ENCODE results near the gene NOBOX.

The NOBOX gene

DNA sequence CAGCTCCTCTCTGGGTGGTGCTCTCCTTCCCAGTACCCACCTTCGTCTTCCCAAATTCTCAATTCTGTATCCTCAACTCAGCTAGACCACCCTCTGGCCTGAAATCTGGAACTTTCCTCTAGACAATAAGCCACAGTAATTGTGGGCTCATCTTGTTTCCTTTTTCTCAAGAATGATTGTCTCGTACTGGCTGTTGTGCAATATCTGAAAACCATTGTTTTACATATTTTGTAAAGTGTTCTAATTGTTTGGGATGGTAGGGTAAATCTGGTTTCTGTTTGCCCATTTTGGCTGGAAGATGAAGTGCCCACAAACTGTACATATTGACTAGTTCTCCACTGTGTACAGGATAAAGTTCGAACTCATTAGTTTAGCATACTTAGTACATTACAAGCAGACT, 11.3 kb upstream of the NOBOX start:
- Histone ChIP-seq H3K9me3 (ENCODE audit: control insufficient read depth, low read length) (no peaks in the 10 kb centered on the region), H3K4me1 (ENCODE audit: control insufficient read depth, insufficient read depth, low read length) (no peaks in the 10 kb centered on the region), H3K36me3 (ENCODE audit: control insufficient read depth, insufficient read depth, low read length, severe bottlenecking) (no peaks in the 10 kb centered on the region), H3K27me3 (replicated peaks; ENCODE audit: control insufficient read depth, insufficient read depth, low read length) (peaks cover 15% of the 10 kb centered on the region), H3K9ac (ENCODE audit: low read length) (no peak overlapping the region), H3K4me3 (ENCODE audit: low read length) (no peak overlapping the region)
- DNase-seq (ENCODE audit: low read depth): no peak

DNA sequence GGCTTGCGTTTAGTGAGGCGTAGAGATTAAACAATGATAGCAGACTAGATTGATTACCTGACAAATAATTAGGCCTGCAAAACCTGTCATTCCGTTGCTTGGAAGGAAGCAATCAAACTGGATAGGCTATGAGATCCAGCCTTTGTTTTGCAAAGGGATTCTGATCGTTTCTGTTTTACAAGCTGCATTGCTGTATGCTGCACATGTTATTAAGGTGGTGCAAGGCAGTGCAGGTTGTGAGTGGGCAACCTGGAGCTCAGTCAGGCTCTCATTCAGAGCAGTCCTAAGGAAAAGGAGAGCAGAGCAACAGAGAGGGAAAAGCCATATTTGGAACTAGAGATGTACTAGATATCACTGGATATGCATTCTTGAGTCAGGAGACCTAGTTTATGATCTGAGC, 6.9 kb upstream of the NOBOX start:
- Histone ChIP-seq H3K4me1 (ENCODE audit: control insufficient read depth, insufficient read depth, low read length) (no peaks in the 10 kb centered on the region), H3K36me3 (ENCODE audit: control insufficient read depth, insufficient read depth, low read length, severe bottlenecking) (no peaks in the 10 kb centered on the region), H3K9me3 (ENCODE audit: control insufficient read depth, low read length) (no peaks in the 10 kb centered on the region), H3K4me3 (ENCODE audit: low read length) (no peak overlapping the region), H3K27me3 (replicated peaks; ENCODE audit: control insufficient read depth, insufficient read depth, low read length) (peaks cover 19% of the 10 kb centered on the region), H3K9ac (ENCODE audit: low read length) (no peak overlapping the region)
- DNase-seq (ENCODE audit: low read depth): no peak

DNA sequence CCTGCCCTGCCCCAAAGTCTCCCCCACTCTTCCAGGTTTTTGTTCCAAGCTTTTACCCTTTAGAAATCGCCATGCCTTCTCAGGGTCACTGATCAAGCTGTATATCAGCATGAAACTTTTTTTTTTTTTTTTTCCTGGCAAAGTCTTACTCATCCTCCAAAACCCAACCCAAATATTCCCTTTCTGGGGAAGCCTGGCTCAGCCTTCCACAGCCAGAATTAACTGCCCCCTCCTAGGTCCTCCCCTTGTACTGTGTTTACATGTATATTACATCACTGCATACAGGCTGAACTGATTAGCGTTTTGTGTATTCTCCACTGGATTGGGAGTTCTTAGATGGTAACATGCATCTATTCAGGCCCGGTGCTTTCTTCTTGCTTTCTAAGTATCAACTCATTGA, 4.6 kb upstream of the NOBOX start:
- no peak overlapping the region for H3K9ac ChIP-seq (ENCODE audit: low read length)
- DNase-seq (ENCODE audit: low read depth): peak; percentile 52
- no peaks in the 10 kb centered on the region for H3K36me3 ChIP-seq (ENCODE audit: control insufficient read depth, insufficient read depth, low read length, severe bottlenecking)
- H3K9me3 ChIP-seq (ENCODE audit: control insufficient read depth, low read length): no peaks in the 10 kb centered on the region
- no peaks in the 10 kb centered on the region for H3K4me1 ChIP-seq (ENCODE audit: control insufficient read depth, insufficient read depth, low read length)
- H3K27me3 ChIP-seq (replicated peaks; ENCODE audit: control insufficient read depth, insufficient read depth, low read length): peaks cover 19% of the 10 kb centered on the region
- H3K4me3 ChIP-seq (ENCODE audit: low read length): no peak overlapping the region

GRCh38 chr7:144407266-144407931, 3.9 kb upstream of the NOBOX start:
- Histone ChIP-seq H3K4me3 (ENCODE audit: low read length) (no peak overlapping the region), H3K4me1 (ENCODE audit: control insufficient read depth, insufficient read depth, low read length) (no peaks in the 10 kb centered on the region), H3K27me3 (replicated peaks; ENCODE audit: control insufficient read depth, insufficient read depth, low read length) (peaks cover 20% of the 10 kb centered on the region), H3K36me3 (ENCODE audit: control insufficient read depth, insufficient read depth, low read length, severe bottlenecking) (no peaks in the 10 kb centered on the region), H3K9ac (ENCODE audit: low read length) (no peak overlapping the region), H3K9me3 (ENCODE audit: control insufficient read depth, low read length) (no peaks in the 10 kb centered on the region)
- peak; percentile 19 for DNase-seq (ENCODE audit: low read depth)

DNA sequence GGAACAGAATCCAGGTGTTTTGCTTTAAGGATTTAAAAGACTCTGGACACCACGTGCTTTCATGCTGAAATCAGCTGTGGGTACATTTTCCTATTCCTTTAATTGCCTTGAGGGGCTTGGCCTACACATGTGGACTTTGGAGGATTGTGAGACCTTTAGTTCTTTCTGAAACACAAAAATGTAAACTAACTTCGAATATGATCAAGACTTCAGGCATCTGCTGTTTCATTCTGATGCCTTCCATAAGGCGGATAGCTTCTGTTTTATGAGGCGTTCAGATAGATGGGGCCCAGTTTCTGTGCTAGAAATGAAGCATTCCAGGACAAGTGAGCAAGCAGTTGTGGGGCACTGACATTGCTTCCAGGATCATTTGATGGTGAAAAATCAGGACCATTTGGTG, 1.5 kb upstream of the NOBOX start:
- Histone ChIP-seq H3K9me3 (ENCODE audit: control insufficient read depth, low read length) (no peaks in the 10 kb centered on the region), H3K4me3 (ENCODE audit: low read length) (no peak overlapping the region), H3K9ac (ENCODE audit: low read length) (no peak overlapping the region), H3K4me1 (ENCODE audit: control insufficient read depth, insufficient read depth, low read length) (no peaks in the 10 kb centered on the region), H3K27me3 (replicated peaks; ENCODE audit: control insufficient read depth, insufficient read depth, low read length) (peaks cover 14% of the 10 kb centered on the region), H3K36me3 (ENCODE audit: control insufficient read depth, insufficient read depth, low read length, severe bottlenecking) (no peaks in the 10 kb centered on the region)
- DNase-seq (ENCODE audit: low read depth): peak; percentile 43

GRCh38 chr7:144403102-144403501, 391 bp downstream of the NOBOX start:
- DNase-seq (ENCODE audit: low read depth): no peak
- H3K36me3 ChIP-seq (ENCODE audit: control insufficient read depth, insufficient read depth, low read length, severe bottlenecking): no peaks in the 10 kb centered on the region
- no peak overlapping the region for H3K4me3 ChIP-seq (ENCODE audit: low read length)
- H3K27me3 ChIP-seq (replicated peaks; ENCODE audit: control insufficient read depth, insufficient read depth, low read length): peaks cover 28% of the 10 kb centered on the region
- H3K9ac ChIP-seq (ENCODE audit: low read length): no peak overlapping the region
- no peaks in the 10 kb centered on the region for H3K4me1 ChIP-seq (ENCODE audit: control insufficient read depth, insufficient read depth, low read length)
- no peaks in the 10 kb centered on the region for H3K9me3 ChIP-seq (ENCODE audit: control insufficient read depth, low read length)

- Histone ChIP-seq H3K9me3 (ENCODE audit: control insufficient read depth, low read length) (no peaks in the 10 kb centered on the region), H3K4me3 (ENCODE audit: low read length) (no peak overlapping the region), H3K9ac (ENCODE audit: low read length) (no peak overlapping the region), H3K4me1 (ENCODE audit: control insufficient read depth, insufficient read depth, low read length) (no peaks in the 10 kb centered on the region), H3K36me3 (ENCODE audit: control insufficient read depth, insufficient read depth, low read length, severe bottlenecking) (no peaks in the 10 kb centered on the region), H3K27me3 (replicated peaks; ENCODE audit: control insufficient read depth, insufficient read depth, low read length) (peaks cover 39% of the 10 kb centered on the region)
- DNase-seq (ENCODE audit: low read depth): no peak
These were observed 2.0 kb downstream of the NOBOX start for GRCh38 chr7:144401490-144401889.

DNA sequence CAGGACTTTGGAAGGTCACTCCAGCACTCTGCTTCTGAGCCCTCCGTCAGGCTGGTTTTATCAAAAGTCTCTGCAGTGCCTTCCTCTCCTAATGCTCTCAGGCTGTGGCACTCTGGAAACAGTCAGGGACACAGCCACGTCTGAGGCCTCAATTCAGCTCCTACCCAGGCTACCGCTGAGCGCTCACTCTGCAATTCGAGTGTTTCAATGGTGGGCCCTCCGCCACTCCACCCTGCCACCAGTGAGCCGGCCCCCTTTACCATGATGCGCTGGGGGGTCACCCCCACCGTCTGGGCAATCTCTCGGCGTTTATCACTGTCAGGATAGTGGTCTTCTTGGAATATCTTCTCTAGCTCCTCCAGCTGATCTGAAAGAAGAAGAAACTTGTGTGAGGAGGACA, 3.5 kb downstream of the NOBOX start:
- Histone ChIP-seq H3K4me1 (ENCODE audit: control insufficient read depth, insufficient read depth, low read length) (no peaks in the 10 kb centered on the region), H3K27me3 (replicated peaks; ENCODE audit: control insufficient read depth, insufficient read depth, low read length) (peaks cover 43% of the 10 kb centered on the region), H3K4me3 (ENCODE audit: low read length) (no peak overlapping the region), H3K9me3 (ENCODE audit: control insufficient read depth, low read length) (no peaks in the 10 kb centered on the region), H3K36me3 (ENCODE audit: control insufficient read depth, insufficient read depth, low read length, severe bottlenecking) (no peaks in the 10 kb centered on the region), H3K9ac (ENCODE audit: low read length) (no peak overlapping the region)
- DNase-seq (ENCODE audit: low read depth): no peak

GRCh38 chr7:144398911-144399310, 4.6 kb downstream of the NOBOX start:
- H3K4me1 ChIP-seq (ENCODE audit: control insufficient read depth, insufficient read depth, low read length): no peaks in the 10 kb centered on the region
- H3K9ac ChIP-seq (ENCODE audit: low read length): no peak overlapping the region
- no peaks in the 10 kb centered on the region for H3K36me3 ChIP-seq (ENCODE audit: control insufficient read depth, insufficient read depth, low read length, severe bottlenecking)
- no peak overlapping the region for H3K4me3 ChIP-seq (ENCODE audit: low read length)
- peaks cover 43% of the 10 kb centered on the region for H3K27me3 ChIP-seq (replicated peaks; ENCODE audit: control insufficient read depth, insufficient read depth, low read length)
- no peak for DNase-seq (ENCODE audit: low read depth)
- no peaks in the 10 kb centered on the region for H3K9me3 ChIP-seq (ENCODE audit: control insufficient read depth, low read length)

DNA sequence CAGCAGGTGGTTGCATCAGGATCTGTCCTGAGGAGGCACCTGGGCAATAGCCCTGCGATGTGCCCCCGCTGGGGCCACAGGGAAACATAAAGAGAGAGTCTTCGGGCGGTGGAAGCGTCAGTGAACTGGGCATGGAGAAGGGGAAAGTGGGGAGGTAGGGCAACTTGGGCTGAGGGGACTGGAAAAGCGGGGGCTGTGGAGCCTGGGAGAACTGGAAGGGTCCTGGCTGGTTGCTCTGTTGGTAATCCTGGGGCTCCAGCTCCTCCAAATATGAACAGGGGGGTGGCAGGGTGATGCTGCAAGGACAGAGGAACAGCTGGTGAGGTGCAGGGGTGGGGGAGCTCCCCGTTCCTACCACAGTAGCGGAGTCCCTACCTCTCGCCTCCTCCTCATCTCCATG, 5.2 kb downstream of the NOBOX start:
- Histone ChIP-seq H3K27me3 (replicated peaks; ENCODE audit: control insufficient read depth, insufficient read depth, low read length) (peaks cover 43% of the 10 kb centered on the region), H3K4me3 (ENCODE audit: low read length) (no peak overlapping the region), H3K9me3 (ENCODE audit: control insufficient read depth, low read length) (no peaks in the 10 kb centered on the region), H3K4me1 (ENCODE audit: control insufficient read depth, insufficient read depth, low read length) (no peaks in the 10 kb centered on the region), H3K9ac (ENCODE audit: low read length) (no peak overlapping the region), H3K36me3 (ENCODE audit: control insufficient read depth, insufficient read depth, low read length, severe bottlenecking) (no peaks in the 10 kb centered on the region)
- DNase-seq (ENCODE audit: low read depth): no peak

- H3K36me3 ChIP-seq (ENCODE audit: control insufficient read depth, insufficient read depth, low read length, severe bottlenecking): no peaks in the 10 kb centered on the region
- no peak overlapping the region for H3K4me3 ChIP-seq (ENCODE audit: low read length)
These were observed 6.4 kb downstream of the NOBOX start for GRCh38 chr7:144397086-144397485.

GRCh38 chr7:144391823-144392255, 11.7 kb downstream of the NOBOX start:
- Histone ChIP-seq H3K9ac (ENCODE audit: low read length) (peak overlapping the region; percentile 59), H3K27me3 (replicated peaks; ENCODE audit: control insufficient read depth, insufficient read depth, low read length) (peaks cover 8% of the 10 kb centered on the region), H3K9me3 (ENCODE audit: control insufficient read depth, low read length) (no peaks in the 10 kb centered on the region), H3K36me3 (ENCODE audit: control insufficient read depth, insufficient read depth, low read length, severe bottlenecking) (no peaks in the 10 kb centered on the region), H3K4me1 (ENCODE audit: control insufficient read depth, insufficient read depth, low read length) (peaks cover 10% of the 10 kb centered on the region), H3K4me3 (ENCODE audit: low read length) (peak overlapping the region; percentile 60)
- peak; percentile 87 for DNase-seq (ENCODE audit: low read depth)

More at GRCh38 chr7:144397086-144397485, 6.4 kb downstream of the NOBOX start:
- Histone ChIP-seq H3K9ac (ENCODE audit: low read length) (no peak overlapping the region), H3K4me1 (ENCODE audit: control insufficient read depth, insufficient read depth, low read length) (no peaks in the 10 kb centered on the region), H3K27me3 (replicated peaks; ENCODE audit: control insufficient read depth, insufficient read depth, low read length) (peaks cover 39% of the 10 kb centered on the region), H3K9me3 (ENCODE audit: control insufficient read depth, low read length) (no peaks in the 10 kb centered on the region)
- no peak for DNase-seq (ENCODE audit: low read depth)
